Measurements from ENCODE around the gene SPTBN1.

Gene SPTBN1

GRCh38 chr2:54508541-54508940 lies 52.4 kb downstream of the SPTBN1 start:
- TF ChIP-seq MAX (IDR thresholded peaks at IDR 0.05) (no peak), RAD21 (IDR thresholded peaks at IDR 0.05; ENCODE audit: low read depth) (no peak), YY1 (IDR thresholded peaks at IDR 0.05; ENCODE audit: low read depth) (no peak), NFIC (IDR thresholded peaks at IDR 0.05) (no peak), REST (IDR thresholded peaks at IDR 0.05; ENCODE audit: low read depth) (no peak), TCF12 (IDR thresholded peaks at IDR 0.05; ENCODE audit: low read depth) (no peak)

GRCh38 chr2:54510916-54511315 lies 54.8 kb downstream of the SPTBN1 start:
- TF ChIP-seq EGR1 (IDR thresholded peaks at IDR 0.05) (no peak), NFIC (IDR thresholded peaks at IDR 0.05) (no peak), TAF1 (IDR thresholded peaks at IDR 0.05; ENCODE audit: low read depth) (no peak), YY1 (IDR thresholded peaks at IDR 0.05; ENCODE audit: low read depth) (no peak), RAD21 (IDR thresholded peaks at IDR 0.05; ENCODE audit: low read depth) (no peak), EP300 (IDR thresholded peaks at IDR 0.05; ENCODE audit: borderline replicate concordance) (no peak), USF1 (IDR thresholded peaks at IDR 0.05) (no peak), TCF12 (IDR thresholded peaks at IDR 0.05; ENCODE audit: low read depth) (no peak), FOXM1 (IDR thresholded peaks at IDR 0.05; ENCODE audit: borderline replicate concordance, low read depth) (no peak), TEAD4 (IDR thresholded peaks at IDR 0.05) (no peak), ZBTB7A (IDR thresholded peaks at IDR 0.05; ENCODE audit: low read depth) (no peak), CREB1 (IDR thresholded peaks at IDR 0.05; ENCODE audit: low read depth) (no peak), MAX (IDR thresholded peaks at IDR 0.05) (no peak)

- TF ChIP-seq NFIC (IDR thresholded peaks at IDR 0.05) (no peak), TAF1 (IDR thresholded peaks at IDR 0.05; ENCODE audit: low read depth) (no peak), USF1 (IDR thresholded peaks at IDR 0.05) (no peak), RAD21 (IDR thresholded peaks at IDR 0.05; ENCODE audit: low read depth) (no peak), YY1 (IDR thresholded peaks at IDR 0.05; ENCODE audit: low read depth) (no peak), FOXM1 (IDR thresholded peaks at IDR 0.05; ENCODE audit: borderline replicate concordance, low read depth) (no peak), TCF12 (IDR thresholded peaks at IDR 0.05; ENCODE audit: low read depth) (no peak), EP300 (IDR thresholded peaks at IDR 0.05; ENCODE audit: borderline replicate concordance) (no peak), CEBPB (IDR thresholded peaks at IDR 0.05) (no peak), REST (IDR thresholded peaks at IDR 0.05; ENCODE audit: low read depth) (no peak), TEAD4 (IDR thresholded peaks at IDR 0.05) (no peak), ZBTB7A (IDR thresholded peaks at IDR 0.05; ENCODE audit: low read depth) (no peak), EGR1 (IDR thresholded peaks at IDR 0.05) (no peak), MAX (IDR thresholded peaks at IDR 0.05) (no peak)
These were observed 56.1 kb downstream of the SPTBN1 start for GRCh38 chr2:54512183-54512582.

- TF ChIP-seq TCF12 (IDR thresholded peaks at IDR 0.05; ENCODE audit: low read depth) (no peak), ZBTB7A (IDR thresholded peaks at IDR 0.05; ENCODE audit: low read depth) (no peak), MAX (IDR thresholded peaks at IDR 0.05) (no peak), YY1 (IDR thresholded peaks at IDR 0.05; ENCODE audit: low read depth) (no peak), RAD21 (IDR thresholded peaks at IDR 0.05; ENCODE audit: low read depth) (no peak), FOXM1 (IDR thresholded peaks at IDR 0.05; ENCODE audit: borderline replicate concordance, low read depth) (no peak), REST (IDR thresholded peaks at IDR 0.05; ENCODE audit: low read depth) (no peak), USF1 (IDR thresholded peaks at IDR 0.05) (no peak), TEAD4 (IDR thresholded peaks at IDR 0.05) (no peak), CREB1 (IDR thresholded peaks at IDR 0.05; ENCODE audit: low read depth) (no peak), CEBPB (IDR thresholded peaks at IDR 0.05) (no peak), TAF1 (IDR thresholded peaks at IDR 0.05; ENCODE audit: low read depth) (no peak), NFIC (IDR thresholded peaks at IDR 0.05) (no peak), EGR1 (IDR thresholded peaks at IDR 0.05) (no peak), EP300 (IDR thresholded peaks at IDR 0.05; ENCODE audit: borderline replicate concordance) (no peak)
These were observed 56.7 kb downstream of the SPTBN1 start for GRCh38 chr2:54512663-54513362.
